HCT116 (cell line): ENCODE measurements around the gene DDX10. TPM values are rescaled to one million over a fixed set of nuclear protein-coding genes. Genes with fewer than 3 reads are reported as not detected.

Source experiments
- ATAC-seq: fragments of 200-7000 bp; cut with Tn5 transposase; 2 replicates; pipeline ENCODE4 v1.9.1; 2020; ENCODE audit warnings: mild to moderate bottlenecking, moderate library complexity
- BruUV-seq: library from RNA; stranded (reverse); fragments of 400-500 nt; replicated peaks from 2 replicates; lab custom pipeline; 2021; lab: Mats Ljungman, UMichigan
- CTCF ChIA-PET: fragments of 300-600 bp; sonication (Branson Sonifier 250); formaldehyde crosslinking; loops from one replicate; lab custom pipeline; 2021; ENCODE audit warnings: antibody characterized with exemption; lab: Charles Lee
- POLR2A ChIA-PET: fragments of 300-600, 350-600 bp; sonication (Branson Sonifier 250); formaldehyde crosslinking; loops from one replicate; lab custom pipeline; 2021; ENCODE audit warnings: antibody characterized with exemption; lab: Charles Lee
- RAD21 ChIA-PET, 2 experiments: fragments of 300-600 bp; sonication (Branson Sonifier 250); formaldehyde crosslinking; loops; one replicate each; lab custom pipeline; 2023; ENCODE audit warnings: low total read pairs in 2 of 2; ENCODE audit not compliant: uncharacterized antibody in 2 of 2, unreplicated experiment in 2 of 2, low non-redundant PET in 1 of 2; lab: Charles Lee
- DNase-seq: peaks from one replicate; pipeline ENCODE4 v3.0.0-alpha.2; 2010; ENCODE audit warnings: low read depth, low spot score
- H2AFZ ChIP-seq: fragments of 200-600 bp; shearing (Covaris generic), sonication (generic); 2 replicates; pipeline ENCODE4 v1.6.1; 2017; ENCODE audit warnings: low read depth, mixed run types, mixed read lengths, antibody characterized with exemption, low read length; ENCODE audit not compliant: poor library complexity, severe bottlenecking
- H3K27ac ChIP-seq: 2 replicates; pipeline ENCODE4 v1.5.1; 2012; ENCODE audit warnings: low read depth, low read length
- H3K27me3 ChIP-seq: fragments of 200-600 bp; sonication (generic); 2 replicates; pipeline ENCODE4 v1.6.1; 2016; ENCODE audit warnings: mixed run types, low read length, mixed read lengths; ENCODE audit not compliant: insufficient read depth
- H3K36me3 ChIP-seq, 2 experiments: fragments of 200-500 bp in 1 of 2; fragments of 200-600 bp in 1 of 2; sonication (Bioruptor generic) in 1 of 2; sonication (generic) in 1 of 2; 2 replicates each; pipeline versions ENCODE4 v1.5.1 to v1.6.1; 2014 to 2016; ENCODE audit warnings: low read length in 2 of 2, inconsistent platforms in 1 of 2, mixed read lengths in 1 of 2, mixed run types in 1 of 2; ENCODE audit not compliant: insufficient read depth in 2 of 2, control insufficient read depth in 1 of 2
- H3K4me1 ChIP-seq, 2 experiments: fragments of 200-600 bp in 1 of 2; sonication (generic) in 1 of 2; 2 replicates each; pipeline versions ENCODE4 v1.5.1 to v1.6.1; 2012 to 2017; ENCODE audit warnings: low read length in 2 of 2, inconsistent platforms in 1 of 2, mild to moderate bottlenecking in 1 of 2, mixed read lengths in 1 of 2, mixed run types in 1 of 2, moderate library complexity in 1 of 2; ENCODE audit not compliant: insufficient read depth in 2 of 2, control insufficient read depth in 1 of 2
- H3K4me2 ChIP-seq: fragments of 200-600 bp; sonication (generic); 2 replicates; pipeline ENCODE4 v1.6.1; 2017; ENCODE audit warnings: mixed run types, low read length, mixed read lengths
- H3K4me3 ChIP-seq, 2 experiments: fragments of 200-600 bp in 1 of 2; sonication (generic) in 1 of 2; replicated peaks in 1 of 2; 2 replicates each; pipeline ENCODE4 v1.5.1; 2011 to 2016; ENCODE audit warnings: low read length in 2 of 2, control low read depth in 1 of 2, low read depth in 1 of 2, mild to moderate bottlenecking in 1 of 2, mixed read lengths in 1 of 2, mixed run types in 1 of 2
- H3K79me2 ChIP-seq: fragments of 200-600 bp; sonication (generic); 2 replicates; pipeline ENCODE4 v1.6.1; 2017; ENCODE audit warnings: mild to moderate bottlenecking, mixed run types, low read length, moderate library complexity, mixed read lengths; ENCODE audit not compliant: insufficient read depth
- H3K9ac ChIP-seq: fragments of 200-600 bp; sonication (generic); 2 replicates; pipeline ENCODE4 v1.6.1; 2016; ENCODE audit warnings: low read length, mixed read lengths
- H3K9me2 ChIP-seq: fragments of 200-600 bp; sonication (generic), shearing (Covaris generic); 2 replicates; pipeline ENCODE4 v1.6.1; 2017; ENCODE audit warnings: mixed run types, mild to moderate bottlenecking, moderate library complexity; ENCODE audit not compliant: insufficient read depth
- H3K9me3 ChIP-seq, 2 experiments: fragments of 200-500 bp in 1 of 2; fragments of 200-600 bp in 1 of 2; sonication (Bioruptor generic) in 1 of 2; sonication (generic) in 1 of 2; 2 replicates each; pipeline ENCODE4 v1.6.1; 2014 to 2017; ENCODE audit warnings: low read length in 2 of 2, mixed read lengths in 2 of 2, inconsistent platforms in 1 of 2, low read depth in 1 of 2, mild to moderate bottlenecking in 1 of 2, mixed run types in 1 of 2, moderate library complexity in 1 of 2; ENCODE audit not compliant: control insufficient read depth in 1 of 2, insufficient read depth in 1 of 2
- H4K20me1 ChIP-seq: fragments of 200-600 bp; sonication (generic), shearing (Covaris generic); 2 replicates; pipeline ENCODE4 v1.6.1; 2017; ENCODE audit warnings: mixed run types, mild to moderate bottlenecking, moderate library complexity; ENCODE audit not compliant: insufficient read depth
- EGR1 ChIP-seq: IDR thresholded peaks from 2 replicates; pipeline ENCODE4 v1.6.1; 2012; ENCODE audit warnings: low read depth
- EZH2 ChIP-seq: fragments of 200-600 bp; sonication (generic); IDR thresholded peaks from 2 replicates; pipeline ENCODE4 v1.6.1; 2017; ENCODE audit warnings: antibody characterized with exemption, mixed run types
- EZH2phosphoT487 ChIP-seq: fragments of 200-600 bp; IDR thresholded peaks from 2 replicates; pipeline ENCODE4 v1.6.1; 2018; ENCODE audit warnings: antibody characterized with exemption, borderline replicate concordance
- RAD21 ChIP-seq: IDR thresholded peaks from 2 replicates; pipeline ENCODE4 v1.6.1; 2012; ENCODE audit warnings: low read depth, mild to moderate bottlenecking
- SIN3A ChIP-seq: IDR thresholded peaks from 2 replicates; pipeline ENCODE4 v1.6.1; 2012; ENCODE audit warnings: low read depth
- TCF7L2 ChIP-seq: IDR thresholded peaks from 2 replicates; pipeline ENCODE4 v1.7.0; 2011; ENCODE audit warnings: borderline replicate concordance, inconsistent platforms; ENCODE audit not compliant: insufficient read depth, insufficient read length; ENCODE audit errors: extremely low read depth
- intact Hi-C: fragments of 100-400 bp; cut with micrococcal nuclease; formaldehyde crosslinking; loops from 2 replicates; pipeline ENCODE4 v1.10.0; 2022
- total RNA-seq: library from RNA; stranded (reverse); gene quantifications from one replicate; pipeline ENCODE4 v1.2.1, GENCODE V29; 2021; ENCODE audit not compliant: unreplicated experiment
- TF ChIP-seq, protein P1 (sequence below): IDR thresholded peaks from 2 replicates; pipeline ENCODE4 v1.6.1; 2012
- TF ChIP-seq, protein P2 (sequence below): IDR thresholded peaks from 2 replicates; pipeline ENCODE4 v1.6.1; 2011; ENCODE audit warnings: mild to moderate bottlenecking, low read length, moderate library complexity; ENCODE audit not compliant: insufficient replicate concordance; ENCODE audit errors: extremely low read depth

The DDX10 gene
- total RNA-seq, 1 experiment from 2014 or later: 66.5 TPM

DNA sequence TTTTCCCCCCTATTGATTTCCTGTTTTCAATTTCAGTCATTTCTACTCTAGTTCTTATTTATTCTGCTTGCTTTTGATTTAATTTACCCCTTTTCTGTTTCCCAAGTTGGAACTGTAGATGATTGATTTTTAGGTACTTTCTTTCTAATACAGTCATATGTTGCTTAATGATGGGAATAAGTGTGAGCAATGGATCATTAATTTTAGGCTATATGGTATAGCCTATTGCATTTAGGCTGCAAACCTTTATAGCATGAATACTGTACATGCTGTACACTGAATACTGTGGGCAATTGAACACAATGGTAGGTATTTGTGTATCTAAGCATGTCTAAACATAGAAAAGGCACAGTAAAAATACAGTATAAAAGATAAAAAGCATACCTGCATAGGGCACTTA lies 44.9 kb downstream of the DDX10 start (continued):
- TF ChIP-seq, protein P1, sequence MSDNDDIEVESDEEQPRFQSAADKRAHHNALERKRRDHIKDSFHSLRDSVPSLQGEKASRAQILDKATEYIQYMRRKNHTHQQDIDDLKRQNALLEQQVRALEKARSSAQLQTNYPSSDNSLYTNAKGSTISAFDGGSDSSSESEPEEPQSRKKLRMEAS: no peak
- TF ChIP-seq TCF7L2 (no peak), SIN3A (no peak)
- TF ChIP-seq, protein P2, sequence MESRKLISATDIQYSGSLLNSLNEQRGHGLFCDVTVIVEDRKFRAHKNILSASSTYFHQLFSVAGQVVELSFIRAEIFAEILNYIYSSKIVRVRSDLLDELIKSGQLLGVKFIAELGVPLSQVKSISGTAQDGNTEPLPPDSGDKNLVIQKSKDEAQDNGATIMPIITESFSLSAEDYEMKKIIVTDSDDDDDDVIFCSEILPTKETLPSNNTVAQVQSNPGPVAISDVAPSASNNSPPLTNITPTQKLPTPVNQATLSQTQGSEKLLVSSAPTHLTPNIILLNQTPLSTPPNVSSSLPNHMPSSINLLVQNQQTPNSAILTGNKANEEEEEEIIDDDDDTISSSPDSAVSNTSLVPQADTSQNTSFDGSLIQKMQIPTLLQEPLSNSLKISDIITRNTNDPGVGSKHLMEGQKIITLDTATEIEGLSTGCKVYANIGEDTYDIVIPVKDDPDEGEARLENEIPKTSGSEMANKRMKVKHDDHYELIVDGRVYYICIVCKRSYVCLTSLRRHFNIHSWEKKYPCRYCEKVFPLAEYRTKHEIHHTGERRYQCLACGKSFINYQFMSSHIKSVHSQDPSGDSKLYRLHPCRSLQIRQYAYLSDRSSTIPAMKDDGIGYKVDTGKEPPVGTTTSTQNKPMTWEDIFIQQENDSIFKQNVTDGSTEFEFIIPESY: no peak

DNA sequence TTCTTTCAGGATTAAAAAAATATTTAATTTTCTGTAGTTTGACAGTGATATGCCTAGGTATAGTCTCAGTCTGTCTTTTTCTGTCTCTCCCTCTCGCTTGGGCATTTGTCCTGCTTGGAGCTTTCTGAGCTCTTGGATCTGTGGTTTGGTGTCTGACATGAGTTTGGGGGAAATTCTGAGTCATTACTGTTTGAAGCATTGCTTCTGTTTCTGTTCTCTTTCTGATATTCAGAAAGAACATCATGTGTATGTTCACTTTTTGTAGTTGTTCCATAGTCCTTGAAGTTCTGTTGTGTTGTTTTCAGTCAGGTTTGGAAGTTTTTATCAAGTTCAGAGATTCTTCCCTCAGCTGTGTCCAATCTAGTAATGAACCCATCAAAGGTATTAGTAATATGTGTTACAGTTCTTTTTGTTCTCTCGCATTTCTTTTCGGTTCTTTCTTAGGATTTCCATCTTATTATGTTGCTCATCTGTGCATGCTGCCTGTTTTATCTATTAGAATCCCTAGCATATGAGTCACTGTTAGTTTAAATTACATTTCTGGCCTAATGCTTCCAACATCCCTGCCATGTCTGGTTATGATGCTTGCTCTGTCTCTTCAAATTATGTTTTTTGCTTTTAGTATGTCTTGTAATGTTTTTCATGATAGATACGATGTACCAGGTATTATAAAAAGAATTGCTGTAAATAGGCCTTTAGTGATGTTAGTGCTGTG lies 48.4 kb downstream of the DDX10 start:
- Histone ChIP-seq H3K36me3 (peaks cover 6 to 30% of the 10 kb centered on the region in 2 experiments; a peak in 3 of 4 replicates), H3K9ac (no peak overlapping the region), H3K4me3 (no peak overlapping the region), H3K9me2 (no peaks in the 10 kb centered on the region), H4K20me1 (no peaks in the 10 kb centered on the region), H3K79me2 (peaks cover 54% of the 10 kb centered on the region), H3K4me1 (no peaks in the 10 kb centered on the region), H3K27me3 (no peaks in the 10 kb centered on the region), H3K9me3 (peaks cover 0 to 2% of the 10 kb centered on the region in 2 experiments; a peak in 1 of 4 replicates), H3K4me2 (no peak overlapping the region), H2AFZ (no peak overlapping the region), H3K27ac (no peak overlapping the region)
- intact Hi-C loops: no loop called here
- POLR2A ChIA-PET: no interaction called here
- no TSS peak for BruUV-seq
- DNase-seq (no peak), ATAC-seq (no peak)
- TF ChIP-seq EZH2 (no peak), EGR1 (no peak), RAD21 (no peak), EZH2phosphoT487 (no peak)
- TF ChIP-seq, protein P1: no peak
- RAD21 ChIA-PET: no interaction called here
- CTCF ChIA-PET: no interaction called here
